HTERT RPE-1 (cell line): ENCODE data around the gene KIFC3.
"Not testable (repeated sequence)": the region's sequence is repeated elsewhere in the genome, so short reads cannot be mapped to it uniquely, and the experiment has no call there.

Experiments used
- in situ Hi-C: fragments of 300-500 bp; cut with MboI; formaldehyde crosslinking; loops from 4 replicates; pipeline ENCODE4 v1.14.3; 2020; ENCODE audit warnings: low sequenced_read_pairs

Gene KIFC3

DNA sequence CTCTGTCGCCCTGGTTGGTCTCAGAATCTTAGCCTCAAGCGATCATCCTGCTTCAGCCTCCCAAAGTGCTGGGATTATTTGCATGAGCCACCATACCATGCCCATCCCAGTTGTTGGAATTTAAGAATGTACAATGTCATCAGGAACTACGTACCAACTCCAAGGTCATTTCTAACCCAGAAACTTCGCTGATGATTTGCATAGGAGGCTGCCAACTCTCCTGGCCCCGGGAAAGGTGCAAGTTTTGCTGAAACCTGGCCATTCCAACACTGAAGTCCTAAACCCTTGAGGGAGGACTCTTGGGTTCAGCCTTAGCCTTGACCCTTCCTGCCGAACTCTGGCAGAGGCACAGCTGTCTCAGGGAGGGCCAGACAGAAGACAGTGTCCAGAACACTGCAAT lies 2.9 kb upstream of the KIFC3 start:
- in situ Hi-C loops = no loop called here

- in situ Hi-C loops = no loop called here
Measured at GRCh38 chr16:57804111-57804837, 2.0 kb upstream of the KIFC3 start.

DNA sequence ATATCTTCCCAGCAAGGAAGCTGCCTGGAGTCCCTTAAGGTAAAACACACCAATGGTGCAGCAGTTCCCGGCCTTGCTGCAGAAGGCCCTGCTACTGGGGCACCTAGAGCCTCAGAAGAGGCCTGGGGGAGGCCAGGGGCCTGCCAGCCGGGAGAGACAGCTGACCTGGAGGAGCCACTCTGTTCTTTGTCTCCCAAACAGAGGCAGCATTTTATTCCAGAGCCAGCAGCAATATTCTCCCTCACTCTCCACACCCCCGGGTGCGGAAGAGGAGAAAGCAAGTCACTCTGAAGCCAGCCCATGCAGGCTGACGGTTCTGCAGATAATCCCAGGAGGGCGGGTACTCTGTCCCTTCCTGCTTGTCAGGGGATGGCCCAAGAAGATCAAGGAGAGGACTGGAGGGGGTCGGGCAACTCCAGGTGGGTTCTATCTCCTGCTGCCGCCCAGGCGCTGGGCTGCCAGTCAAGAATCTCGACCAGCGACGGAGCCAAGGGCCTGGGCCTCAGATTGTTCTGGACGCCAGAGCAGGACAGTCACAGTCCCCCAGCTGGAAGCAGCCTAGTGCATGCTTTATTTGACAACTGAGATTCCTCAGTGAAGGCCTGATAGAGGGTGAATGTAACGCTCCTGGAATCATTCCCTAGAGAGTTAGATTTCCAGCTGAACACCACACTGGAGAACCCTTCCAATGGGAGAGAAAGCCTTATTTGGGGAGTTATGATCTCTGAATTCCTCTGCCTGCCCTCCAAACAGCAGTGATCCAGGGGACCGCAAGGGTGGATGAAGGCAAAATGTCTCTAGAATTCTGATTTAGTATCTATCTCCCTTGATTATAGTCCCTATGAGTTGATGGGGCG lies 1.1 kb upstream of the KIFC3 start:
- in situ Hi-C loops = no loop called here

DNA sequence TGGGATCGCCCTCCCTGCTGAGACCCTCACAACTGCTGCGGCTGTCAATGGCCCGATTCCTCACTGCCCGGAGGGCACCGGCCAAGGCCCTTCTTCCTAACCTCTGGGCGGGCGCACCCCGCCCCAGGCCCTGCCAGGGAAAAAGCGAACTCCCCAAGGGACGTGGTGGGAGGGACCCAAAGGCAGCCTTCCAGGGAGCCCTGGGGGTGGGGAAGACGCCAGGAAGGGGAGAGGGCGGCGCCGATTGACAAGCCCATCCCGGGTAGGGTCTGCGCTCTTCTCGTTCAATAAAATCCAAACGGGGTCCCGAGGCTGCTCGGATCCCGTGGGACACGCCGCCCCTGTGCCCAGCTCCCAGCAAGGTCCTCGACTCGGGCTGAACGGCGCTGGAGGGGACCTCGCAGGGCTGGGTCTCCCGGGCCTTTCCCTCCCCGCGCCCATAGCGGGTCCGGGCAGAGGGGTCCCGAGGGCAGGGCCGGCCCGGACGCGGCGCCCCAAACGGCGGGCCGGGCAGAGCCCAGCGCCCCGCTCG lies 416 bp downstream of the KIFC3 start:
- in situ Hi-C loops = no loop called here

- in situ Hi-C loops = no loop called here
Measured at GRCh38 chr16:57801098-57801808, 1.0 kb downstream of the KIFC3 start.

DNA sequence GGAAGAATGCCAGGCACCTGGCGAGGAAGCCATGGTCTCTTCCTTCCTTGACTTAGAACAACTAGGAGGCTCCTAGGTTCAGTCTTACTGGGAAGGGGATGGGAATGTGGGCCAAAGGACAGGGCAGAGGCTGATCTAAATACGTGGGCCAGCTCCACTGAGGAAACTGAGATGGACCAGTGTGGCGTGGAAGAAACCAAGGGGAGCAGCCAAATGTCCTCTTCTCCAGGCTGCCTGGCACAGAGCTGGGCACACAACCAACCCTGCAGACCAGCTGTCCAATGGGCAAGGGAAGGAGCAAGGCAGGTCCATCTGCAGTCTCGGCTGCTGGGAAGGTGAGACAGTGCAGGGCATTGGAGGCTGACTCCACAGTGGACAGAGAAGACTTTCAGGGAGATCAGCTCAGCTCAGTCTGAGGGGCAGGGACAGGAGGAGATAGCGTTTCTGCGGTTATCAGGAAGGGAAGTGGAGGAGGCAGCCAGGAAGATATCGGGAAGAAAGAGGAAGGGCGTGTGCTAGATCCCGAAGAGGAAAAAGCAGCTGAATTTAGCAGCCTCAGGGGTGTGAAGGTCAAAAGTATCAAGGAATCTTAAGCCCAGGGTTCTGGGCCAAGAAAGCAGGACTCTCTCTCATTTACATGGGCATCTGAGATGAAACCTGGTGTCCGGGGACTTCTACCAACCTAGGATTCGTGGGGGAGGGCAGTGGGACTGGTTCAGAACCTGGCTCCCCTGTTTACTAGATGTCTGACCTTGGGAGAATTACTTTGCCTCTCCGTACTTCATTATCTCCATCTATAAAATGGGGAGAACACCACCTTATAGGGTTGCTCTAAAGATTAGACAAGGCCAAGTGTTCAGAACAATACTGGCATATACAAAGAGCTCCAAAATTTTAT lies 1.8 kb downstream of the KIFC3 start:
- in situ Hi-C loops = no loop called here

DNA sequence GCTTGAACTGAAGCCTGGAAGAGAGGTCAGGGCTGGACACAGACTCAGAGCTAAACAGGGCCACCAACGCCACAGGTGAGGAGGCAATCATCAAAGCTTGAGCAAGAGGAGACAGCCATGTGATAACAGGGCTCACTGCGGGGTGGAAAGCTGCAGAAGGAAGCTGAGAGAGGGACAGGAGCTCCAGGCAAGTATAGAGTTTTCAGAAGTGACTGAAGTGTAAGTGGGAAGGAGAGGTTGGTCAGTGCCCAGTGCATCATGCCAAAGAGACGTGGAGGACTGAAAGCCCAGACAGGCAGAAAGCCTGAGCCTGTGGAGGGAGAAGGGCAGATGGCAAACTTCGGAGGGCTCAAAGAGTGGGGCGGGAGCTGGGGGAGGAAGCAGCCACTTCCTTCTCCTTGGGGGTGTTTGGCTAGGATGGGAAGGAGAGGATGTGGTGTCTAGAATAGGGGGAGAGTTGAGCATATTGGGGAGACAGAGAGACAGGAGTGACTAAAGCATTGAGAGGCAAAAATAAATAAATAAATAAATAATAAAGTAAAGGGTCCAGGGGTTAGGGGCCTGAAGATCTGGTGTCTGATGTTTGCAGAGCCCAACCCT lies 2.6 kb downstream of the KIFC3 start:
- in situ Hi-C loops = no loop called here

GRCh38 chr16:57798953-57799599 lies 3.2 kb downstream of the KIFC3 start:
- in situ Hi-C loops = no loop called here

GRCh38 chr16:57798267-57798810 lies 4.0 kb downstream of the KIFC3 start:
- in situ Hi-C loops = no loop called here

GRCh38 chr16:57797526-57798266 lies 4.6 kb downstream of the KIFC3 start:
- in situ Hi-C loops = no loop called here

GRCh38 chr16:57797216-57797525 lies 5.1 kb downstream of the KIFC3 start:
- in situ Hi-C loops = no loop called here

DNA sequence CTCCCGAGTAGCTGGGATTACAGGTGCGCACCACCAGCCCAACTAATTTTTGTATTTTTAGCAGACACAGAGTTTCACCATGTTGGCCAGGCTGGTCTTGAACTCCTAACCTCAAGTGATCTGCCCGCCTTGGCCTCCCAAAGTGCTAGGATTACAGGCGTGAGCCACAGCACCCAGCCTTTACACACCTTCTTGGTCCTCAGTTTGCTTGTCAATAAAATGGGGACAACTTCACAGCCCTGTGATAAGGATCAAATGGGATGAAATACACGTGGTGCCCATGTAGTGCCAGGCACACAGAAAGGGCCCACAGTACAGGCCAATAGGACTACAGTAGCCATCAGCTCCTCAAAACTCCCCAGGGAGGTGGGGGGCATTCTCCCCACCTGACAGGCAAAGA lies 6.3 kb downstream of the KIFC3 start:
- in situ Hi-C loops = not testable (repeated sequence)

DNA sequence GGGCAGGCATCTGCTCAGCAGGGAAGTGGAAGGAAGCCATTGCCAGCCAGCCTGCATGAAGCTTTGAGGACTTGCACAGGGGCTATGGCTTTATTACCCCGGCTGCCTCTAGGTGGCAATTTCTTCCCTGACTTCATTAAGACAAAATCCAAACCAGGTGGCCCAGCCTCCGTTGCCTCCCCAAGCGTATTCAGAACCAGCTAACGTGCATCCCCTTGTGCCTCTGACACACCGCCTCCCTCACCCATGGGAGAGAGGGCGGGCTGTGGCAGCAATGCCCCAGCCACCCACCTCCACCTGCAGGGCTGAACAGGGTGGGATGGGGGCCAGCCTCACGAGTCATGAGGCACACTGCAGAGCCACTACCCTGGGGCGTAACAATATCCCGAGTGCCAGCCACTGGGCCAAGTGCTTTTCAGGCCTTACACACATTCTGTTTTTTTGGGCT lies 6.8 kb downstream of the KIFC3 start:
- in situ Hi-C loops = no loop called here

DNA sequence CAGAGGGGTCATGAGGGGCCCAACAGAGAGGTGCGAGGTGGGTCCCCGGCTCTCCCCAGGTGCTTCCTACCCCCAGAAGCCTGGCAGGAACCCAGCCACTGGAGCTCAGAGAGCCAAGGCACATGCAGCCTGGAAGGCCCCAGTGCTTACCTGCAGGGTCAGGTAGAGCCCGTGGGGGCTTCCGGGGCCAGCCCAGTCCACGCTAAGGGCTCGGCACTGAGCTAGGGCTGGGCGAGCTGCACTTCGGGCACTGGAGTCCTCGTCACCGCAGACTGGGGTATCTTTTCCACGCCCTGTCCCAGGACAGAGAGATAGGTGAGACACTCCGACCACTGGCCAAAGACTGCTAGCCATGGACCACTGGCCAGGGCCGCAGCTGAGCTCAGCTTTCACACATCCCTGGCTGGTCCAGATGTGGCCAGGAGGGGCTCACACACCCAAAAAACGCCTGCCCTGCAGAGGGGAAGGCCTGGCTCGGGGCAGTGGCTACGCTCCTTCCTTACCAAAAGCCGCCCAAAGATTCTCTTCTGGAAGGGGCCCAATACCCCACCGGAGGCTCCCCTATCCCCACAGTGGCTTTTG lies 7.4 kb downstream of the KIFC3 start:
- in situ Hi-C loops = no loop called here

DNA sequence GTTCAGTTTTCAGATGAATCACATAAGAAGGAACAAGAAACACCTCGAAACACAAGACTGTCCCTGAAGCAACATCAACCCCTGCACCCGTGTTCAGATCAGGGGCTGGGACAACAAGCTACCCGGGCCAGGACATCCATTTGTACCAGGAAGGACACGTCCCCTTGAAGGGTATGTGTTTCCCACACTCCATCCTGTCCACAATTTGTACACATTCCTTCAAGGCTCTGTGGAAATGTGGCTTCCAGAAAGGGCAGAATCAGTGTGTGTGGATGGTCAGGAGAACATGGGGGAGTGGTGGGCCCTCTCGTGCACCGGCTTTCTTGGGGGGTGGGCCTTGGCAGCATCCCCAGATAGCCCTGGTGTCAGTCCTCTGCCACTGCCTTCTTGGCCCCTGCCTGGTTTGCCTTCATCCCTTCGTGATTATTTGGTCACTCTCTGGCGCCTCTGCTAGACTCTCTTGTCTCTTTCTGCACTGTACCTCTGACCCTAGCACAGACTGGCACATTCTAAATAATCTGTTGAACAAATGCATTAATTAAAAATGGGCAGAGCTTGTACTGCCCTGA lies 10.3 kb downstream of the KIFC3 start:
- in situ Hi-C loops = no loop called here

DNA sequence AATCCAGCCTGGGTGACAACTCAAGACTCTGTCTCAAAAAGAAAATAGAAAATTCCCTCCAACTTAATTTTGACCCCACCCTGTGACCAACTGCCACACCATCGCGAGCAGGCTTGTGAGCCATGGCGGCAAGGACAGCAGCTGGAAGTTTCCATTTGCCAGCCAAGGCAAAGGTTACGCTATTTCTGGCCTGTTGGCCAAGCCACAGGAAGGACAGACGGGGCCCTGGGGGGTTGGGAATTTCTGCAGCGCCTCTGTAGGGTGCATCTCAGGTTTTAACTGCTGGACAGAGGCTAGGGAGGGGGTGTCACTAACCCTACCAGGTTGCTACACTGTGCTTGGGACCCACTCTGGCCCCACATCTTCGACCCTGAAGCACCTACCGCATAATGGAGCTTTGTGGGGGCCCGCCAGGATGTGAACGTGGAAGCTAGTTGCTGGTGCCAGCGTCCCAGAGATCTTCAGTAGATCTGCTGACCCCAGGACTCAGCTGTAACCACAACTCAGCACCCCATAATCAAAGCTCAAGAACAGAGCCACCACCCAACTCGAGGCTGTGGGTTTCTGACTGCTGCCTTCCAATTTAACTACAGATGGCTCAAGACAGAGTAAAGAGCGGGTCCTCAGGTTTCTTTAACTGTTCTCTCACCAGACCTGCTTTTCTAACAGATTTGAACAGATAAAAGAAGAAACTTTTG lies 10.9 kb downstream of the KIFC3 start:
- in situ Hi-C loops = no loop called here

DNA sequence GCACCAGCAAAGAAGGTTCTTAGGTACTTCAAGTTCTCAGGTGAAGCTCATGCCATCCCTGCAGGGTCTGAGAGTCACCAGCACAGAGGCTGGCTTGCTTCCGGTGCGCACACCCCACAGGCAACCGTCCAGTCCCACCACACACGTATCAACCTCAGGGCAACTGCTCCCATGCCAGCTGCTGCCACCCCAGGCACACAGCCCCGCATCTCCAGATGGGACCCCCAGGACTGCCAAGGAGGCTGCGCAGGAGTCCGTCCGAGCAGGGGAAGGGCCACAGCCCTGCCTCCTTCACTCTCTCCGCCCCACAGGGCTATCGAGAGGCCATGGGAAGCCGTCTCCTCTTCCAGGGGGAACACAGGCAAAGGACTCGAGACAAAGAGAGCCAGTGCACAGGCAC lies 13.3 kb downstream of the KIFC3 start:
- in situ Hi-C loops = no loop called here
